Measurements from ENCODE around the gene RNF130. TPM values are rescaled to one million over a fixed set of nuclear protein-coding genes. Genes with fewer than 3 reads are reported as not detected.

RNF130 gene
- total and polyA plus RNA-seq, 2 of the 13 experiments (the other 11 are each of a cell fraction or from before 2014, with no cell fraction given), result 28.2 to 28.3 TPM

DNA sequence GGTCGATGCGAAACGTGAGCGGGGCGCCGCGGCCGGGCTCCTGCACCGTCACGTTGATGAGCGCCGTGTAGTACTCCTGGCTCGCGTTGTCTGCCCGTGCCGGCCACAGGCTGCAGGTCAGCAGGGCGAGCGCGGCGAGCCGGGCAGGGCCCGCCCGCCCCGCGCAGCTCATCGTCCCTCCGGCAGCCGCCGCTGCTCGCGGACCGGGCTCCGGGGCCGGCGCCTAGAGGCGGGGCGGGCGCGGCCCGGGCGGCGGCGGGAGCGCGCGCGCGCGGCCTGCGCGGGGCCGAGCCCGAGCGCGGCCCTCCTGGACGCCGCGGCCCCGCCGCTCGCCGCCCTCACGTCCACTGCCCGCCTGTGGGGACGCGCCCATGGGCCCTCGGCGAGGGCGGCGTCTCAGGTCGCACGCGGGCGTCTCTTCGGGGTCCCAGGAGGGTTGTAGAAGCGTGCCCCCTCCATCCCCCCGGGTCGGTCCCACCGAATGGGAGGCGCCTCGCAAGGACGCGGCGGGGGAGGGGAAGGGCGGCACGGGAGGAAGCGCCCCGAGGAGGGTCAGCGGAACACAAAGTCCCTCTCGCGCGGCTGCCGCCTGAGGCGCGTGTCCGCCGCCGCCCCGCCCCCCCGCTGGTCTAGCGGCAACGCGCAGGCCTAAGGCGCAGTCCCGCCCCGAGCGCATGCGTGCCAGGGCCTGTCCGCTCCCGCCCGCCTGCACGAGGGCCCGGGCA, at the start of gene RNF130 (continued):
- TF ChIP-seq, protein P1, sequence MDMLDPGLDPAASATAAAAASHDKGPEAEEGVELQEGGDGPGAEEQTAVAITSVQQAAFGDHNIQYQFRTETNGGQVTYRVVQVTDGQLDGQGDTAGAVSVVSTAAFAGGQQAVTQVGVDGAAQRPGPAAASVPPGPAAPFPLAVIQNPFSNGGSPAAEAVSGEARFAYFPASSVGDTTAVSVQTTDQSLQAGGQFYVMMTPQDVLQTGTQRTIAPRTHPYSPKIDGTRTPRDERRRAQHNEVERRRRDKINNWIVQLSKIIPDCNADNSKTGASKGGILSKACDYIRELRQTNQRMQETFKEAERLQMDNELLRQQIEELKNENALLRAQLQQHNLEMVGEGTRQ (IDR thresholded peaks at IDR 0.05; ENCODE audit: low read depth, low read length), result no peak
- TF ChIP-seq, protein P1 (CRISPR knock-in tag; IDR thresholded peaks at IDR 0.05; ENCODE audit: borderline replicate concordance), result no peak
- TF ChIP-seq ZNF256 (CRISPR knock-in tag; conservative IDR thresholded peaks at IDR 0.05) (peak; percentile 99; the same call in 1 of the 2 replicates), DPF2 (CRISPR knock-in tag; IDR thresholded peaks at IDR 0.05; ENCODE audit: borderline replicate concordance, low read depth) (no peak), ZNF343 (CRISPR knock-in tag; IDR thresholded peaks at IDR 0.05) (peak; percentile 96), ZNF17 (CRISPR knock-in tag; IDR thresholded peaks at IDR 0.05) (no peak), ZNF138 (CRISPR knock-in tag; IDR thresholded peaks at IDR 0.05; ENCODE audit: low read depth) (peak; percentile 99), SKI (IDR thresholded peaks at IDR 0.05; ENCODE audit: partially characterized antibody) (peak; percentile 87), MAFK (conservative IDR thresholded peaks at IDR 0.05 in 1 of 2, IDR thresholded peaks at IDR 0.05 in 1 of 2; ENCODE audit: low read length in 2 of 2) (no peak), RFXANK (CRISPR knock-in tag; IDR thresholded peaks at IDR 0.05) (peak; percentile 89; the same call in 1 of the 2 replicates), SIX4 (CRISPR knock-in tag; IDR thresholded peaks at IDR 0.05) (peak; percentile 47; the same call in 1 of the 2 replicates), HMG20B (CRISPR knock-in tag; conservative IDR thresholded peaks at IDR 0.05) (no peak), RFX3 (CRISPR knock-in tag; IDR thresholded peaks at IDR 0.05) (no peak), TSC22D2 (CRISPR knock-in tag; IDR thresholded peaks at IDR 0.05; ENCODE audit: borderline replicate concordance) (peak; percentile 98), ZNF83 (CRISPR knock-in tag; IDR thresholded peaks at IDR 0.05; ENCODE audit: borderline replicate concordance) (peak; percentile 98), ZKSCAN1 (IDR thresholded peaks at IDR 0.05; ENCODE audit: low read length) (no peak), ZNF496 (CRISPR knock-in tag; IDR thresholded peaks at IDR 0.05; ENCODE audit: insufficient replicate concordance) (peak; percentile 27), ZNF773 (CRISPR knock-in tag; IDR thresholded peaks at IDR 0.05; ENCODE audit: borderline replicate concordance) (peak; percentile 99)
- TF ChIP-seq, protein P2, sequence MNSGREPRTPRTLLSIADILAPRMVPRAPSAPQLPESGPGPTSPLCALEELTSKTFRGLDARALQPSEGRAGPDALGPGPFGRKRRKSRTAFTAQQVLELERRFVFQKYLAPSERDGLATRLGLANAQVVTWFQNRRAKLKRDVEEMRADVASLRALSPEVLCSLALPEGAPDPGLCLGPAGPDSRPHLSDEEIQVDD (CRISPR knock-in tag; IDR thresholded peaks at IDR 0.05; ENCODE audit: borderline replicate concordance), result peak; percentile 99
- TF ChIP-seq, protein P3, sequence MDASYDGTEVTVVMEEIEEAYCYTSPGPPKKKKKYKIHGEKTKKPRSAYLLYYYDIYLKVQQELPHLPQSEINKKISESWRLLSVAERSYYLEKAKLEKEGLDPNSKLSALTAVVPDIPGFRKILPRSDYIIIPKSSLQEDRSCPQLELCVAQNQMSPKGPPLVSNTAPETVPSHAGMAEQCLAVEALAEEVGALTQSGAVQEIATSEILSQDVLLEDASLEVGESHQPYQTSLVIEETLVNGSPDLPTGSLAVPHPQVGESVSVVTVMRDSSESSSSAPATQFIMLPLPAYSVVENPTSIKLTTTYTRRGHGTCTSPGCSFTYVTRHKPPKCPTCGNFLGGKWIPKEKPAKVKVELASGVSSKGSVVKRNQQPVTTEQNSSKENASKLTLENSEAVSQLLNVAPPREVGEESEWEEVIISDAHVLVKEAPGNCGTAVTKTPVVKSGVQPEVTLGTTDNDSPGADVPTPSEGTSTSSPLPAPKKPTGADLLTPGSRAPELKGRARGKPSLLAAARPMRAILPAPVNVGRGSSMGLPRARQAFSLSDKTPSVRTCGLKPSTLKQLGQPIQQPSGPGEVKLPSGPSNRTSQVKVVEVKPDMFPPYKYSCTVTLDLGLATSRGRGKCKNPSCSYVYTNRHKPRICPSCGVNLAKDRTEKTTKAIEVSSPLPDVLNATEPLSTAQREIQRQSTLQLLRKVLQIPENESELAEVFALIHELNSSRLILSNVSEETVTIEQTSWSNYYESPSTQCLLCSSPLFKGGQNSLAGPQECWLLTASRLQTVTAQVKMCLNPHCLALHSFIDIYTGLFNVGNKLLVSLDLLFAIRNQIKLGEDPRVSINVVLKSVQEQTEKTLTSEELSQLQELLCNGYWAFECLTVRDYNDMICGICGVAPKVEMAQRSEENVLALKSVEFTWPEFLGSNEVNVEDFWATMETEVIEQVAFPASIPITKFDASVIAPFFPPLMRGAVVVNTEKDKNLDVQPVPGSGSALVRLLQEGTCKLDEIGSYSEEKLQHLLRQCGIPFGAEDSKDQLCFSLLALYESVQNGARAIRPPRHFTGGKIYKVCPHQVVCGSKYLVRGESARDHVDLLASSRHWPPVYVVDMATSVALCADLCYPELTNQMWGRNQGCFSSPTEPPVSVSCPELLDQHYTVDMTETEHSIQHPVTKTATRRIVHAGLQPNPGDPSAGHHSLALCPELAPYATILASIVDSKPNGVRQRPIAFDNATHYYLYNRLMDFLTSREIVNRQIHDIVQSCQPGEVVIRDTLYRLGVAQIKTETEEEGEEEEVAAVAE (CRISPR knock-in tag; IDR thresholded peaks at IDR 0.05; ENCODE audit: borderline replicate concordance), result no peak
